NCI-H2107 (cell line): ENCODE measurements around the gene TAOK1.

Experiments used
- DNase-seq: peaks from one replicate; lab custom pipeline; 2025; lab: John Stamatoyannopoulos, UW

Gene TAOK1

DNA sequence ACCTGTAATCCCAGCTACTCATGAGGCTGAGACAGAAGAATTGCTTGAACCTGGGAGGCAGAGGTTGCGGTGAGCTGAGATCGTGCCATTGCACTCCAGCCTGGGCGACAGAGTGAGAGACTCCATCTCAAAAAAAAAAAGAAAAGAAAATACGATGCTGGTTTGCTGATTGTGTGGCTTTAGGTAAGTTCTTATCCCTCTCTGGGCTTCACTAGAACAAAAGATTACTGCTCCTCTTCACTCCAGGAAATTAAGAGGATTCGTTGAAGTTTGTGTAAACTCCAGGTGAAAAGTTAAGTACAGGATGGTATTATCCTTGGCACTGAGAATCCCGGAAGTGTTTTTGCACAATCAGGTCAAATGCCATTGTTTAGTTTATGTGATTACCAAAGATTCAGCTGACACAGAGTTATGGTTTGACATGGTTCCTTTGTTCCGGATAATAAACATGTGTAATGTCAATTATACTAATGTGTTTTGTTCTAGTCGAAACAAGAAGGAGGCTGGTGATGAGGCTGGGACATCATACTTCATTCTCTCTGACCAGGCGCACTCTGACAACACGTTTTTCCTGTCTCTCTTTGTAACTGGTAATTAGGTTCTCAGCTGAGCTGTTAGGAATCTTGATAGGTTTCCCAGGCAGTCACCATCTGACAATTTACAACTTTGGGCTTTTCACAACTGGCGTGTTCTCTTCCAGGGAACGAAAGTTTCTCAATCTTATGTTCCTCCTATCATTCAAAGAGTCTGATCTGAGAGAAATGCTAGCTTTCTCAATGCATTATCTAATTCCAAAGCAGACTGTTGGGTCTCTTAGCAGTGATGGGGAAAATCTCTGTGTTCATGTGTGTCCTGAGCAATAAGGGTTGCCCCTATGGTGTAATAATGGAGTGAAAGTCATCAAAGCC, 10.8 kb upstream of the TAOK1 start:
- DNase-seq: no peak

DNA sequence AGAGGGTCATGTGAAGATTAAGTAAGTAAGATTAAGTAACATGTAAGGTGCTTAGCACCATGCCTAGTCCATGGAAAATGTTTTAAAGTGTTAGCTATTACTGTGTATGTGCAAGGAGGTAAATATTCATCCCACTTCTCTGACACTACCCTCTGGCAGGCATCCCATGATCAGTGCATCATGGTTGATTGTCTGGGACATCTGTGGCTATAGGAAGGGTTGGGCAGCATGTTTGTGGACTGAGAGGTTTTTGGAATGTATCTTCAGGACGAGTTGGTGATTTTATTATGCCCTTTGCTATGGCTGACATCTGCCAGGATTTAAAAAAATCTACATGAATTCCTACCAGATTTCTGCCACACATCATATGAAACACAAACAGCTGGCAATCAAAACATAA, 6.5 kb upstream of the TAOK1 start:
- no peak for DNase-seq

DNA sequence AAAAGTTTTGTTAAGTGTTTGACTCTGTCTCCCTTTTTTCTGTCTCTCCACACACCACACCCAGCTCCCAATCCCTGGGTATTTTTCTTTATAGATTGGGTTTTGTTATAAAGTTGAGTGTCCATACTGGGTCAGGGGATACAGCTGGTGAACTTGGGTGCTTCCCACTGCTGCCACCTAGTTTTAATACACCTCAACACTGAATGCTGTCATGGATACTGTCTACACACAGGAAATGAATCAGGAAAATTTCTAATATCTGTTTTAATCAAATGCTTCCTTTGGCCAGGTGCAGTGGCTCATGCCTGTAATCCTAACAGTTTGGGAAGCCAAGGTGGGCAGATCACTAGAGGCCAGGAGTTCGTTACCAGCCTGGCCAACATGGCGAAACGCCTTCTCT, 5.3 kb upstream of the TAOK1 start:
- DNase-seq: no peak

DNA sequence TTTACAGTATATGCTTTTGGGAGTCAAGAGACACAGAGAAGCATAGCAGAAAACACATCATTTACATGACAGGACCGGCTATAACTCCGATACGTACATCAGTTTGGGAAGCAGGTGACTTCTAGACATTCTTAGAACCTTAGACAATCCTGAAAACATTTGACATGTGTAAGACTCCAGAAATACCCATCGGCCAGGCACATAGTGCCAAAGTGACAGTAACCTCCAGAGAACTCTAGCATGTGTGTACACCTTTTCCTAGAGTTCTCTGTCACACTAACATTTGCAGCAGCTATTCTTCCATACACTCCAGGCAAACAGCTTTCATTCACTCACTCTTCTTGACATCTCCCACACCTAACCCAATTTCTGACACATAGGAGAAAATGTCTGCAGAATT, 3.4 kb upstream of the TAOK1 start:
- no peak for DNase-seq

DNA sequence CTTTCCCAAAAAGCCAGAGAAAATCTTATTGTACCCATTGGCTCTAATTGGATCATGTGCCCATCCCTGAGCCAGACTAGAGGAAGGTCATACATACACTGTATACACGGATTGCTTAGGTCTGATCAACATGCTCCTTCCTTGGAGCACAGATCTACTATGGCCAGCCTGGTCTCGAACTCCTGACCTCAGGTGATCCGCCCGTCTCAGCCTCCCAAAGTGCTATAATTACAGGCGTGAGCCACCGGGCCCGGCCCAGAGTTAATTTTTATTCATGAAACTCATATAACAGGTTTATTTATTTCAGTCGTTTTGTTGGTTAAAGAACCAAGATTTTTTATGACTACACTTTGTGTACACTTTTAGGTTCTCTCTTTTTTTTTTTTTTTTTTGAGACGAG, 1.2 kb upstream of the TAOK1 start:
- DNase-seq: no peak

DNA sequence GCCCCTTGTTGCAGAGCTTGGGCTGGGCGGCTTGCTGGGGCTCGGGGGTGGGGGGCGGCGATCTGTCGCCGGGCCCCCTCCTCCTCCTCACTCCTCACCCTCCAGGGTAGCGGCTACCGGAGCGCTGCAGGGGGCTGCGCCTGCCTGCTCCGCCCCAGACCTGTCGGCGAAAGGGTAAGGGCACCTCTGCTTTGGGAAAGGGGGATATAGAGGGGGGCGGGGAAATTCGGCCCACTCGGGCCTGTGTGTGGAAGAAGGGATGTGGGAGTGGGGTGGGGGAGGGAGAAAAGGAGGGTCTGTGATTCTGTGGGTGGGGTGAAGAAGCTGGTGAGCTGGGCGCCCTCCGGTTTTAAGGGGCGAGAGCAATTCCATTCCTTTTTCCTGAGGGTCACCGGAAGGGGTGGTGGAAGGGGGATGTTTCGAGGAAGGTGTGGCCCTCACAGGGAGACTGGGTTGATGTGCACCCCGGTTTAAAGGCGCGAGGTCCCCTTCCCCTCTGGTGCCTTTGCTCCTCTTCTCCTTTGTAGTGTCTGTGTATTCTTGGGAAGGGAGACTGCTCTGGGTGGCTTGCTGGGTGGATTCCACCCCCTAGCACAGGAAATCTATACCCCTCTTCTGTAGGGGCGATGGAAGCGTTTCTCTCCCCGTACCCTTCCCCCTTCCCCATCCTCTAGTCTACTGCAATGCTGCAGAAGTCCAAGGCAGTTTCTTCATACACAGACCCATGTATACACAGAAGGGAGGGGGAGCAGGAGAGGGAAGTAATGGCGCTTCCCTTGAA, 878 bp downstream of the TAOK1 start:
- no peak for DNase-seq

DNA sequence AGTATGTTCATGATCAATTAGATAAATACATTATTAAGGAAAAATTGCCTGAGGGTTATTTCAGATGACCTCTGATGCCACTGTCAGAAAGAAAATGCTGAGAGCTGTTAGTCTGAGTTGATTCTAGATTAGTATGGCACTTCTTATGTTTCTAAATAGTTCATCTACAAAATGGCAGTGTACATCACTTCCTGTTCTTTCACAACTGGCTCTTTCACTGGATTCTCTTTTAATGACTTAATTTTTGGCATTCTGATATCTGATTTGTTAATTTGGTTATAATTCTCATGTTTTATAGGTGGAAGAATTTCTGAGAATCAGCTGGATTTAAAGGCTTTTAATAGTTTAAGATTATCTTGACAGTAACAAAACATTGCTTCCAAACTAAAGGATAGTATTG, 3.3 kb downstream of the TAOK1 start:
- DNase-seq: no peak

DNA sequence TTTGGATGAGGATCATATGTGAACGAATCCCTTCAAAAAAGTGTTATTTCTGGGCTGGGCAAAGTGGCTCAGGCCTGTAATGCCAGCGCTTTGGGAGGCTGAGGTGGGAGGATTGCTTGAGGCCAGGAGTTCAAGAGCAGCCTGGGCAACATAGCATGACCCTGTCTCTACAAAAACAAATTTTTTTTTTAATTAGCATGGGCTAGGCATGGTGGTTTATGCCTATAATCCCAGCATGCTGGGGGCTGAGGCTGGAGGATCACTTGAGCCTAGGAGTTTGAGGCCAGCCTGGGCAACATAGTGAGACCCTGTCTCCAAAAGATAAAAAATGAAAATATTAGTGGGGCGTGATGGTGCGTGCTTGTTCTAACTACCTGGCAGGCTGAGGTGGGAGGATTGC, 4.6 kb downstream of the TAOK1 start:
- no peak for DNase-seq

DNA sequence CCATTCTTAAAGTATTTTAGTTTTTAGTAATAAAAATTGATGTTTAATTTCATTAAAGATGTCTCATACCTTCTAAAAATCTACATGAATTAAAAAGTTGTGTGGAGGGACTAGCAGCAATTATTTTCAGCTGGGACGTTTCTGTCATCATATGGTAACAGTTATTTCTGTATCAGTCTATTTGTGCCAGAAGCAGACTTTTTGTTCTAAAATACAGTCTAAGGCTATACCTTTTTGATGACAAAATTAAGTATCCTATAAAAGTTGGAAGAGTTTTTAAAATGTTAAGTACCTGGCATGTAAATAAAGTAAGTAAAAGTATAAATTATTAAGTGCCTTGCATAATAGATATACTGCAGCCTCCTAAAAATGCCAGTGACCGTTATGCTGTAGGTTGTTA, 5.9 kb downstream of the TAOK1 start:
- DNase-seq: no peak

DNA sequence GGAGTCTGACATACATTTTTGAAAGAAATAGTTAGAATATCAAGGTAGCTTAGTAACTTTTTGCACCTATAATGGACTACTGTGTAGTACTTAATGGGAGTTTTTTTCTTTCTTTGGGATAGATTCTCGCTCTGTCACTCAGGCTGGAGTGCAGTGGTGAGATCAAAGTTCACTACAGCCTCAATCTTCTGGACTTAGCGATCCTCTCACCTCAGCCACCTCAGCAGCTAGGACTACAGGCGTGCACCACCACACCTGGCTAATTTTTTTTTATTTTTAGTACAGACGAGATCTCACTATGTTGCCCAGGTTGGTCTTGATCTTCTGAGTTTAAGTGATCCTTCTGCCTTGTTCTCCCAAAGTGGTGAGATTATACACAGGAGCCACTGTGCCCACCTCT, 9.5 kb downstream of the TAOK1 start:
- DNase-seq: no peak

DNA sequence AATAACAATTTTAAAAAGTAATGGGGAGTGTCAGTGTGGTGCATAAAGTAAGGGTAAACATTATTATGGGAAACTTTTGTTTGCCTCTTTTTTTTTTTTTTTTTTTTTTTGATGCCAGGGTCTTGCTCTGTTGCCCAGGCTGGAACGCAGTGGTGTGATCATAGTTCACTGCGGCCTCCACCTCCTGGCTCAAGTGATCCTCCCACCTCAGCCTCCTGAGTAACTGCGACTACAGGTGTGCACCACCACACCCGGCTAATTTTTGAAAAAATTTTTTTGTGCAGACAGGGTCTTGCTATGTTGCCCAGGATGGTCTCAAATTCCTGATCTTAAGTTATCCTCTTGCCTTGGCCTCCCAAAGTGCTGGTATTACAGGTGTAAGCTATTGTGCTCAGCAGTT, 10.7 kb downstream of the TAOK1 start:
- no peak for DNase-seq

DNA sequence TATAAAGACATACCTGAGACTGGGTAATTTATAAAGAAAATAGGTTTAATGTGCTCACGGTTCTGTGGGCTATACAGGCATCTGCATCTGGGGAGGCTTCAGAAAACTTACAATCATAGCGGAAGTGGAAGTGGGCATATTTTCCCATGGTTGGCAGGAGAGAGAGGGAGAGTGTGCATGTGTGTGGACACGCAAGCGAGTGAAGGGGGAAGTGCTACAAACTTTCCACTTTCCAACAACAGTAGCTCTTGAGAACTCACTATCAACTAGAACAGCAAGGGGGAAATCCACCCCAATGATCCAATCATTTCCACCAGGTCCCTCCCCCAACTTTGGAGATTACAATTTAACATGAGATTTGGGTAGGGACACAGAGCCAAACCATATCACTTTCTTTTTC, 11.1 kb downstream of the TAOK1 start:
- no peak for DNase-seq

DNA sequence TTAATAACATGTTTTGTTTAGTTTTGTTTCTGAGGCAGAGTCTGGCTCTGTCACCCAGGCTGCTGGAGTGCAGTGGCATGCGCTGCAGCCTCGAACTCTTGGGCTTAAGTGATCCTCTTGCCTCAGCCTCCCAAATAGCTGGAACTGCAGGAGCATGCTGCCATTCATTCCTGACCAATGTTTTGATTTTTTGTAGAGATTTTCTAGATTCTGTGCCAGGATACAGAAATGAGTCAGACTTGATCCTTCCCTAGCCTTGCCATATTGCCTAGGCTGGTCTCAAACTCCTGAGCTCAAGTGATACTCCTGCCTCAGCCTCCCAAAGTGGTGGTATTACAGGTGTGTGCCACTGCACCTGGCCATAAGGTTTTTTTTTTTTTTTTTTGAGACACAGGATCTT, 17.7 kb downstream of the TAOK1 start:
- no peak for DNase-seq

DNA sequence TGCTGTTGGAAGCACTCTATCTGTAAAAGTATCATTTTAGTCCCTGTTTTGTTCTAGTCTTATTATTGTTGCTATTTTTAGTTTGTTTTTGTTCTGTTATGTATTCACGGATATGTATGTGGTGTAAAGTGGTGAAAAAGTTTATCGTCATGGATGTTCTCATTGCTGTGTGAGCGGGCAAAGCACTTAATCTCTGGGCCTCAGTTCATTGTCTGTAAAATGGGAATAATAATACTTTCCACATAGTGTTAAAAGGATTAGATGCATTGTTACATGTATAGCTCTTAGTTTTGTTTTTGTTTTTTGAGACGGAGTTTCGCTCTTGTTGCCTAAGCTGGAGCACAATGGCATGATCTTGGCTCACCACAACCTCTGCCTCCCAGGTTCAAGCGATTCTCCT, 19.8 kb downstream of the TAOK1 start:
- no peak for DNase-seq

DNA sequence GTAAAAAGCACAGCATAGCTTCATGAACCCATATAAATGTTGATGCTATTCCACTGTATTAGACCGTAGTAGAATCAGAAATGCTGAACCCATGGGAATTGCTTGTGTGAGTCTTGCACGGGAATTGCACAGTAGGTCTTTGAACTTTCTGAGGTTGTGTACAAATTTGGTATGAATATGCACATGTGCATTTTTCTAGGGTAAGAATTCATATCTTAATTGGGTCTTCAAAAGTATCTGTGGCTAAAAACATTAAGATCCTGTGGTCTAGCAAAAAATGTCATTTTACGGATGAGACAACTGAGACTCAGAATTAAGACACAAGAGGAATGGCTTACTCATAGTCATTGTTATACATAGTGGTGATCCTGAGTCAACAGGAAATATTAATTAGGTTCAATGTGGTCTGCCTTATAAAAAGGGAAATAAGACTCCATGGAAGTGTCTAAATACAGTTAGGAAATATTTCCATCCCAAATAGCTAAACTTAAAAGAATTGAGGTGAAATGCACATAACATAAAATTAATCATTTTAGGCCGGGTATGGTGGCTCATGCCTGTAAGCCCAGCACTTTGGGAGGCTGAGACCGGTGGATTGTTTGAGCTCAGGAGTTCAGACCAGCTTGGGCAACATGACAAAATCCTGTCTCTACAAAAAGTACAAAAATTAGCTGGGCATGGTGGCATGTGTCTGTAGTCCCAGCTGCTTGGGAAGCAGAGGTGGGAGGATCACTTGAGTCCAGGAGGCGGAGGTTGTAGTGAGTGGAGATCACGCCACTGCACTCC, 22.8 kb downstream of the TAOK1 start:
- no peak for DNase-seq

DNA sequence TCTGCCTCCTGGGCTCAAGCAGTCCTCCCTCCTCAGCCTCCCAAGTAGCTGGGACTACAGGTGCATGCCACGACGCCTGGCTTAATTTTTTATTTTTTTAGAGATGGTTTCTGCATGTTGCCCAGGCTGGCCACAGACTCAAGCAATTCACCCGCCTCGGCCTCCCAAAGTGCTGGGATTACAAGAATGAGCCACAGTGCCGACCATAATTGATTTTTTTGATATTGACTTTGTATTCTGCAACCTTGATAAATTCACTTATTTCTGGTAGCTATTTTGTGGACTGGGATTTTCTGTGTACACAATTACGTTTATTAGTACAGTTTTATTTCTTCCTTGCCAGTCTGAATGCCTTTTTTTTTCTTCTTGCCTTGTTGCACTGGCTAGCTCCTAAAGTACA, 30.0 kb downstream of the TAOK1 start:
- DNase-seq: no peak

DNA sequence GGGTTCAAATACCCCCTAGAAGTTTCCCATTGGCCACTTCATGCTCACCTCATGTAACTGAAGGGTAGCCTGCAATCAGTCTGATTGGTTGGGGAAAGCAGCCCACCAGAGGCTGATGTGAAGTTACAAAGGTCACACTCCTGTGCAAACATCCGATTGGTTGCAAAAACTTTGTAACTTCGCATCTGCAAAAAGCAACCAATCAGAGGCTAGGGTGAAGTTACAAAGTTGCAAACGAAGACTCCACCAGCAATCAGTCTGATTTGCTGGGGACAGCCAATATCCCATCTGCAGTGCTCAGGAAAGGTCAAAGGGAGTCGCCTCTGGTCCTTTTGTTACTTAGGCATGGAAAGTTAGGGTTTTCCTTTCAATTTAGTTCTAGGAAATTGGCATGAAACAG, 40.1 kb downstream of the TAOK1 start:
- no peak for DNase-seq

DNA sequence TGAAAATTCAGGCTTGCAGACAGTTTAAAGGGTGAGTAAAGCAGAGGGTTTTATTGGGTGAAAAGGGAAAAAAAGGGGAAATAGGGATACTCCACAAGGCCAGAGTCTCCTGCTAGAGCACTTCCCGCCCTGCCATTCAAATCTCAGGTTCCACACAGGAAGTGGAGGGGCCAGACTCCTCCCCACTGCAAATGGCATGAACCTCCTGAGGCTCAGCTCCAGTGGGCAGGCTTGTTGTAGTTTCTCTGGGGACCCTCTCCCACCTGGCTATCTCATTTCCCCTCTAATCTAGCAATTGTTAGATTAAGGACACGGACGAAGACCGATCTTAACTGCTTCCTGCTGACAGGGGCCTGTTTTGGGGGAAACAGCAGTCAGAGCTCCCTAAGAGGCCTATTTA, 43.4 kb downstream of the TAOK1 start:
- no peak for DNase-seq

DNA sequence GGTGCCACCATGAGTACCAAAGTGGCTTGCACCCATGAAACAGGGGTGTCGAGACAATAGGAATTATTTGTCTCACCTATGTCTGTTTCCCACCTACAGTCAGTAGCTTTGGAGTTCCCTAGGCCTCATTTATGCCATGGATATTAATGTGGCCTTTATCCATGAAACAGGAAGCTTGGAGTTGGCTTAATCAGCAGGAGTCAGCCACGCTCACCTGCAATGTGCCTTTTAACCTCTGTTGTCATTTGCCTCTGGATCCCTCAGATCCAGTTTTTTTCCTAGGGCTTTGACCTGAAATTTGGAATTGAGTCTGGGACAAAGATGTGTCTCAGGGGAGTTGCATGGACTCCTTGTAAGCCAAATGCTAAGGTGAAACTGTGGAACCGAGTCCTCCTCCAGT, 44.4 kb downstream of the TAOK1 start:
- DNase-seq: no peak

DNA sequence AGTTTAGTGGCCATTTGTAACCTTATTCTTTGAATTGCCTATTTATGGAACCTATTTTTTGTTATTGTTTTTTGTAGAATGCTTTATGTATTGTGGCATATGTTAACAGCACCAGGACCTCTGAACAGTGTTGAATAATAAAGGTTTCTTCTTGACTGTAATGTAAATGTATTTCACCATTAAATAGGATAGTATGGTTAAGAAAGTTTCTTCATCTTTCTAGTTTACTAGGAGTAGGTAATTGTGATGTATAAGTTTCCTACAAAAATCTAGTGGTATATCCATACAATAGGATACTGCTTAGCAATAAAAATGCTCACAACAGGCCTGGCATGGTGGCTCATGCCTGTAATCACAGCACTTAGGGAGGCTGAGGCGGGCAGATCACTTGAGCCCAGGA, 52.3 kb downstream of the TAOK1 start:
- DNase-seq: no peak

DNA sequence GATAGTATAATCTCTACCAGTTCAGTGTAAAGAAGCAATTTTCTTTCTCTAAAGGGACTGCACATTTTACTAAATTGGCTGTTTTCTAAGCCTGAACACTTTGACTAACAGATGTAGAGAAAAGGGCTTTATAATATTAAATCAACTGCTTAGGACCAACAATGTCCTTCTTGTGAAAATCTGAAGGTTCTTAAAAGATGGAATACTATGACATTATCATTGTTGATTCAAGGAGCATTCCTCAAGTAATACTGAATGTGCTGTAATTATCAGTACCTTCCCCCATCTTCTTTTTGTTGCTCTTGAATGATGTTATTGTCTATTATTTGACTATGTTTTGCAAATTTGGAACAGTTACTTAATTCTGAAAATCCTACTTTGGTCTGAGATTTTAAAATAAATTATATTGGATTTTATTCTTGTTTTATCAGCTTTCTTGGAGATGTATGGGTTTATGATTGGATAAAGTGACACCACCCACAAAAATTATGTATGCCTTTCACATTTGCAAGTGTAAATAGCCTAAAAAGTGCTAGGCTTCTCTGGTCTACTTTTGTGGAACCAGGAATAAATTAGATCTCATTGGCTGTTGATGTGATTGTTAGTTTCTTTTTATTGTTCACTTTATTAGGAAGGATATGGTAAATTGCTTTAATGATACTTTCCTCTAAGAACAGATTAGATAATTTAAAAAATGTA, 53.0 kb downstream of the TAOK1 start:
- DNase-seq: no peak

DNA sequence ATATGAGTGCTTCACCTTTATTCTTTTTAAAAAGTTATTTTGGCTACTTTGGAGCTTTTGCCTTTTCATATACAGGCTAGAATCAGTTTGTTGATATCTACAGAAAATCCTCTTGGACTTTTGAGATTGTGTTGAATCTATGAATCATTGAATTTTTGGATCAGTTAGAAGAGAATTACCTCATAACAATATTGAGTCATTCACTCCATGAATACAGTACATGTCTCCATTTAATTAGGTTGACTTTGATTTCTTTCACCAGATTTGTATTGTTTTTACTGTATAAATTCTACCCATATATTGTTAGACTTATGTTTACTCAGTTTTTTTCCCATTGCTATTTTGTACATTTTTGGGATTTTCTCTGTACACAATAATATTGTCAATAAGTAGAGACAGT, 54.4 kb downstream of the TAOK1 start:
- no peak for DNase-seq
